ENCODE data around the gene C12orf42.

The C12orf42 gene

GRCh38 chr12:103330672-103331071 is 165.1 kb downstream of the C12orf42 start:
- DNase-seq, result no peak

DNA sequence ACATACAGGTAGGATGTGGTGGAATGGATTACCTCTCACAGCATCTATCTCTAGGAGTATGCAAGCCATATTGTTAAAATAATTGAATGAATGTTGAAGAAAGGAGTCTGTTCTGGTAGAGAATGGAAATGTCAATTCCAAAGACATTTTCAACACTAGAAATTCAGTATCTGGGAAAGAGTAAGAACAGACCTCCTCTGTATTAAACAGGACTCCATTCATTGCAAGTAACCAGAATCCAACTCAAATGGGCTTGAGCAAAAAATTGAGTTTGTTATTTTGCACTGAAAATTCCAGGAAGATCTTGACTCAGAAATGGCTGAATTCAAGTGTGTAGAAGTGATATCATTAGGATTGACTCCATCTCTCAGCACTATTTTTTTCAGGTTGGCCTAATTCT is 168.1 kb downstream of the C12orf42 start:
- DNase-seq, result no peak

DNA sequence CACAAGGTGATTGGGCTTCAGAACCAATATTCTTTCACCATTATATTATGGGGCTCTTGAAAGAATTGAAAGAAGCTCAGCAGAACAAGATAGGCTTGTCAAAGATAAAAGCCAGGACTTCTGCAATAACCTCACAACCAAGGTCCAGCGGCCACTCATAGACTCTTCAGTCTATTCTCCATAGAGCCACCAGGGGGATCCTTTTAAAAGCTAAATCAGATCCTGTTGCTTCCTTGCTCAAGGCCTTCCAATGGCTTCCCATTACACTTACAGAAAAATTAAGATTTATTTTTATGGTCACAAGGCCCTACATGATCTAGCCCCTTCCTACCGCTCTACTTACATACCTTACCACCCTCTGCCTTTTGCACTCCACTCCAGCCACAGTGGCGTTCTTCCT is 169.6 kb downstream of the C12orf42 start:
- no peak for DNase-seq

GRCh38 chr12:103318566-103318965 is 177.2 kb downstream of the C12orf42 start:
- no peak for DNase-seq

GRCh38 chr12:103317220-103317619 is 178.5 kb downstream of the C12orf42 start:
- DNase-seq, result no peak

GRCh38 chr12:103314786-103315185 is 181.0 kb downstream of the C12orf42 start:
- no peak for DNase-seq

GRCh38 chr12:103313894-103314293 is 181.9 kb downstream of the C12orf42 start:
- DNase-seq, result no peak

- DNase-seq, result no peak
Observed at GRCh38 chr12:103312742-103313354, 182.9 kb downstream of the C12orf42 start.

DNA sequence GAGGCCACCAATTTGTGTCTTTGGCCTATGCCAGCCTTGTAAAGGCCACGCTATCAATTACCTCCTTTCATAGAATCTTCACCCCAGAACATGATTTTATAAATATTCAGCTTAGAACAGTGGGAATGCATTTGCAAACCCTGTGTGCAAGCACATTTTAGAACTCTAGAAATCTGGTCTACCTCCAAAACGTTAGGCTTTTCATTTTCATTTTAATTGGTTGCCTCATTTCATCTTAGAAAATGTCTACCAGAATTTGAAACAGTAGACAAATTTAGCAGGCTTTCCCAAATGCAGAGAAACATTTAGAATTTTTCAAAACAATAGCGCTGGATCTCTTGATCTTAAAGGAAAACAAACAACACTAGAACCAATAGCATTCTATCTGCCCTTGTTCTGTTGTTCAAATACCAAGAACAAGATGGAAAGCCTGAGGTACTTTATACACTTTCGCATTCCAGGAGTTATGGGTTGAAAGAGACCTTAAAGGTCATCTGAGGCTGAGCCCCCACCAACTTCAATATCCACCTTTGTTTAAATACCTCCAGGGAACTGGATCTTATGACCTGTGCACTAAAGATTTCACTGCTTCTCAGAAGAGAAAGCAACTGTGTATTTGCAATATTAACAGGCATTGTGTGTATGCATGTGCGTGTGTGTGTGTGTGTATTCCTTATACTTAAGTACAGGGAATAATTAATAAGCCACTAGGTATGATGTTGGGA is 185.1 kb downstream of the C12orf42 start:
- no peak for DNase-seq

DNA sequence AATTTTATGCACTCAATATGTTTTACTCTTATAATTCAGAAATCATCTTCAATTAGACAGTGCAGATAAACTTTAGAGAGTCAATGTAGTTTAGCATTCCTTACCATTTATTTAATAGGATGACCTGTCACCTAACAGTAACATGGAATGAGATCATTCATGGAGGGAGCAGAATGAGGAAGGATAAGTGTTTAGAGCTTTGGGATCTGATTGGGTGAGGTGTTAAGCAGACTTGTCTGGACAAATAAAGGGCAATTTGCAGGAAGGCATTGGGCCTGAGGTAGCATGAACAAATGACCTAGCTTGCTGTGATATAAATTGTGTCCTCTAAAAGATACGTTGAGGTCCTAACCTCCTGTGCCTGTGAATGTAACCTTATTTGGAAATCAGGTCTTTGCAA is 187.4 kb downstream of the C12orf42 start:
- no peak for DNase-seq

DNA sequence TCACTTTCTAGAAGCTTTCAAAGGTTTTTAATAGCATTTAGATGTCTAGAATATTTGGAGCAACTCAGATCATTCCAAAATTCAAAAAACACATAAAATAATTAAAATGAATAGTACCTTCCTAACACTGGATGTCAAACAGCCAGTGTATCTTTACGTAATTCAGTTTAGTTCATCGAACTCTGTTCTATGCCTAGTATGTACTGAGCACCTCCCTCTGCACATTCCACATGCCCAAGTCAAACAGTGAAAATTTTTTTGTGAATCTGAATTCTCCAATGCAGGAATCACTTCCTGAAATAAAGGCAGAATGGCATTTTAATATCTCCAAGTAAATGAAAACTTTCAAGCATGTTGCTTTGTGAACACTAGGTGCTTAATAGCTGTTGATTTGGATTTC is 192.3 kb downstream of the C12orf42 start:
- DNase-seq, result no peak

GRCh38 chr12:103301642-103302591 is 193.9 kb downstream of the C12orf42 start:
- DNase-seq, result no peak

DNA sequence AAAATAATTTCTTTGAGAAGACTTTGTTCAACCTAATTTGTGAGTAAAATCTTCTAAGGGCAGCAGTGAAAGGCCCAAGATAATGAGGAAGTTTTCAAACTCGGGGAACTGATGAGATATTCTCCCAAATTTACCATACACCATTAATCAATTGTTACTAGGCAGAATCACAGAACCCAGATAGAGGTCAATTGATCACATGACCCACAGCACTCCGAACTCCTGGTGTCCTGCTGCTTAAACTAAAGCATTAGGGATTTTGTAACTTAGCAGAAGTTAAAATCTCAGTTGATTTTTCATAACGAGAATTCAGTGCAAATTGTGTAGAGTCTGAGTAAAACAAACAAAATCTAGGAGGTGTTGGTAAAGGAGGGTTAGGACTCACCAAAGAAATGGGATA is 207.8 kb downstream of the C12orf42 start:
- DNase-seq, result no peak

DNA sequence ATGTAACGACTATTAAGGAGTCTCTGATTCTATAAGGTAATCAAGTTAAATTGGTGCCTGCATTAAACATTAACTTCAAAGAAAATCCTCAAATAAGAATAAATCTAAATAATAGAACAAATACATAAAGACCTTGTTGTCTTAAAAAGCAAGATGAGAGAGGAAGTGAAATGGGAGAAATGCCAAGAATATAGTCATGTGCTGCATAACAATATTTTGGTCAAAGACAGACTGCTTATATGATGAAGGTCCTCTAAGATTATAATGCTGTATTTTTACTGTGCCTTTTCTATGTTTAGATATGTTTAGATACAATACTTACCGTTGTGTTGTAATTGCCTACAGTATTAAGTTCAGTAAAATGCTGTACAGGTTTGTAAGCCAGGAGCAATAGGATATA is 213.6 kb downstream of the C12orf42 start:
- DNase-seq, result no peak

- DNase-seq, result no peak
Observed at GRCh38 chr12:103279444-103279843, 216.3 kb downstream of the C12orf42 start.

DNA sequence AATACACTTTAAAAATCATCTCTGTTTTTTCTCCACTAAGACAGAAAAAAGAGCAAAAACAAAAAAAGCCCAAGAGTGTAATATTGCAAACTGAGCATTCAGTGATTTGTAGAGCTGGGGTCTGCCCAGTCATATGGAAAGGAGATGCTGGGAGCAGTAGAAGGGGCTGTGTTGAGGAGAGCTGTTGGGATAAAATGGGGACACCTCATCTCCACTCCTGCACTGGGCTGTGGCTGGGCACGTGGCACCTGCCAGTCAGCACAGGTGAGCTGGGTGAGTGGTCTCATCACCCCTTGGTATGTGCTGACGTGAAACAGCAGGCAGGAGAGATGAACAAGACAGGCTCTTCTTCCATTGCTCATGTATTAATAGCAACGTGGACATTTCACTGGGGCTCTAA is 217.4 kb downstream of the C12orf42 start:
- no peak for DNase-seq

DNA sequence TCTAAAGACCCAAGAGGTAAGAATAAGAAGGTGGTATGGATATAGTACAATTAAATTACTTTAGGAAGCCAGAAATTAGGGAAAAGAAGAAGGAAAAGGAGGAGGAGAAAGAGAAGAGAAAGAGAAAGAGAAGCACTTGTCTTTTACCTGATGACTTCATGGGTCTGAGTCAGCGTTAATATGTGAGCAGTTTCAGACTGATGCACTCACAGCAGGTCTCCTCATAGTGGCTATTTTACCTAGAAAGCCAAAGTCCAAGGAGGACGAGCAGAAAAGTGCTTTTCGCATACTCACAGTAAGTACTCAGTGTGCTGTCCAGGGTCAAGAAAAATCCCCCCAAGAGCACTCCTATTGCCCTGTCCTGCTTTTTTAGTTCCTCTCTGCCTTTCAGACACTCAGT is 222.1 kb downstream of the C12orf42 start:
- no peak for DNase-seq

GRCh38 chr12:103272949-103273348 is 222.8 kb downstream of the C12orf42 start:
- DNase-seq, result no peak

GRCh38 chr12:103269946-103270345 is 225.8 kb downstream of the C12orf42 start:
- no peak for DNase-seq

- no peak for DNase-seq
Observed at GRCh38 chr12:103268831-103269514, 226.8 kb downstream of the C12orf42 start.

- DNase-seq, result no peak
Observed at GRCh38 chr12:103257763-103258162, 238.0 kb downstream of the C12orf42 start.
